NCI-H2196 treated with DMSO at 0.1 percent for 48 hours (cell line): ENCODE results near the gene ZC3HAV1.
A peak's percentile ranks its signal among the peaks of the same experiment; 100 is the strongest.
"Not testable (repeated sequence)": the region's sequence is repeated elsewhere in the genome, so short reads cannot be mapped to it uniquely, and the experiment has no call there.

Experiments
- DNase-seq: peaks from one replicate; lab custom pipeline; 2025; ENCODE audit not compliant: unreplicated experiment; lab: John Stamatoyannopoulos, UW

Gene ZC3HAV1

GRCh38 chr7:139109188-139109982, at the start of gene ZC3HAV1:
ZC3HAV1 (minus strand) TSS chr7:139109720; CDS start chr7:139109331, 389 bp downstream.
- DNase-seq = peak; percentile 75

GRCh38 chr7:139153832-139154231, 44.3 kb upstream of the ZC3HAV1 start:
- DNase-seq = no peak

DNA sequence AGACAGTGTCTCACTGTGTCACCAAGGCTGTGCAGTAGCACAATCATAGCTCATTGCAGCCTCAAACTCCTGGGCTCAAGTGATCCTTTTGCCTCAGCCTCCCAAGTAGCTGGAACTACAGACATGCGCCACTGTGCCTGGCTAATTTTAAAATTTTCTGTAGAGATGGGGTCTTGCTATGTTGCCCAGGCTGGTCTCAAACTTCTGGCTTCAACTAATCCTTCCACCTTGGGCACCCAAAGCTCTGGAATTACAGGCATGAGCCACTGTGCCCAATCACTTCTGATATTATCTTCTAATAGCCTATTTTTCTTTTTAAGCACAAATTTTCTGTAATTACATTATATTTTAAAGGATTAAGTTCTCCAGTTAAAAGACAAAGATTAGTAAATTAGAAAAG, 42.6 kb upstream of the ZC3HAV1 start:
- DNase-seq = no peak

DNA sequence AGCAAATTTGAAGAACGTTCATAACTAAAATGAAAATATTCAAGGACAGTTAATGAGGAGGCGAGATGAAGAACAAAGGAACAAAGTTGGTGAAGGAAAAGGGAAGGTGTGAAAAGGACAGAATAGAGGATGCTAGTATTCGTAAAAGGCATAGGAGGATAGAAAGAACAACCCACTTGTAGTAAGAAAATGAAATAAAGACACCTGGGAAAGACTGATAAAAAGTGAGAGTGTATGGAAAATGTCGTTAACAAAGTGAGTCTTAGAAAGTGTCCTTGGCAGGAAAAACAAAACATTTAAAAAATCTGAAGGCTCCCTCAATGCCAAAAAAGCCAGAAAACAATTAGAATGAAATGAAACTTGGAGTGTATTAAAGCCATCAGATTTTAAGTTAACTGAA, 29.6 kb upstream of the ZC3HAV1 start:
- DNase-seq = no peak

GRCh38 chr7:139133335-139134139, 24.0 kb upstream of the ZC3HAV1 start:
- peak; percentile 58 for DNase-seq

GRCh38 chr7:139132887-139133286, 23.4 kb upstream of the ZC3HAV1 start:
- DNase-seq = no peak

- DNase-seq = no peak
Measured at GRCh38 chr7:139131601-139132041, 22.1 kb upstream of the ZC3HAV1 start.

GRCh38 chr7:139129814-139130213, 20.3 kb upstream of the ZC3HAV1 start:
- not testable (repeated sequence) for DNase-seq

- DNase-seq = no peak
Measured at GRCh38 chr7:139127648-139128047, 18.1 kb upstream of the ZC3HAV1 start.

DNA sequence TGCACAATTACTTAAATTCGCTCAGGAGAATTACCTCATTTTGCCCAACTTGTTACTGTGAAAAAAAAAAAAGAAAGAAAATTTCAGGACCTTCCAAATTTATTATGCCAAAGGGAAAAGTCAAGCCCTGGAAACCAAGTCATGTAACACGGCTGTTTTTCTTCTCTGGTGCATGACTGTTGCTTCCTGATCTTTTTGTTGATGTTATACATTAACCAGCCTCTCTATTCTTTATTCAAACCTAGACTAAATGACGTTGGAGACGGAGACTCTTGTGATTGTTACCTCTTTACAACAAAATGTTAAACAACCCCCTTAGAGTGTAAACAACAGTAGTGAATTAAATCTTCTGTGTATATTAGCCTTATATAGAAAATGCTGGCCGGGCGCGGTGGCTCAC, 16.1 kb upstream of the ZC3HAV1 start:
- no peak for DNase-seq

GRCh38 chr7:139124995-139125394, 15.5 kb upstream of the ZC3HAV1 start:
- not testable (repeated sequence) for DNase-seq

- DNase-seq = no peak
Measured at GRCh38 chr7:139124084-139124914, 14.8 kb upstream of the ZC3HAV1 start.

GRCh38 chr7:139119486-139119849, 9.9 kb upstream of the ZC3HAV1 start:
- no peak for DNase-seq

DNA sequence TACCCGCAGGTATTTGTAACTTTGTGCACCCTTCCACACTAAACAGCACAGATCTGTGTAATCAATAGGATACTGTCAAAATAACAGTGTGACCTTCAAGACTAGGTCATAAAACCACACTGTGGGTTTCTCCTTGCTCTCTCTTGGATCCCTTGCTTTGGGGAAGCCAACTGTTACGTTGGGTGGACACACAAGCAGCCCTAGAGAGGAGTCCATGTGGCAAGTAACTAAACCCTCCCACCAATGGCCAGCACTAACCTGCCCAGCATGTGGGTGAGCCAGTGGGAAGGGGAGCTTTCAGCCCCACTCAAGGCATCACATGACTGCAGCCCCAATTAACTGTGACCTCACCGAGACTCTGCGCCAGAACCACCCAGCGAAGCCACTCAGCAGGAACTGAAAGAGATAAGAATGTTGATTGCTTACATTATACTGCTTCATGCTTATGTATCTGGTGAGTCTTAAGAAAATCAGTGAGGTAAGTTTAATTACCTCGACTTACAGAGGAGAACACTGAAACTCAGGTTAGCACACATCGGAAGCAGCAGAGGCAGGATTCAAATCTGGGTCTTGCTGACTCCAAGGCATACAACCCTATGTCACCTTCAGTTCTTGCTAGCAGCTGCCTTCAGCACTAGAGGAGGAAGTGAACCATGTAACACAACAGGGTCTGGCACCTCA, 9.4 kb upstream of the ZC3HAV1 start:
- DNase-seq = no peak

DNA sequence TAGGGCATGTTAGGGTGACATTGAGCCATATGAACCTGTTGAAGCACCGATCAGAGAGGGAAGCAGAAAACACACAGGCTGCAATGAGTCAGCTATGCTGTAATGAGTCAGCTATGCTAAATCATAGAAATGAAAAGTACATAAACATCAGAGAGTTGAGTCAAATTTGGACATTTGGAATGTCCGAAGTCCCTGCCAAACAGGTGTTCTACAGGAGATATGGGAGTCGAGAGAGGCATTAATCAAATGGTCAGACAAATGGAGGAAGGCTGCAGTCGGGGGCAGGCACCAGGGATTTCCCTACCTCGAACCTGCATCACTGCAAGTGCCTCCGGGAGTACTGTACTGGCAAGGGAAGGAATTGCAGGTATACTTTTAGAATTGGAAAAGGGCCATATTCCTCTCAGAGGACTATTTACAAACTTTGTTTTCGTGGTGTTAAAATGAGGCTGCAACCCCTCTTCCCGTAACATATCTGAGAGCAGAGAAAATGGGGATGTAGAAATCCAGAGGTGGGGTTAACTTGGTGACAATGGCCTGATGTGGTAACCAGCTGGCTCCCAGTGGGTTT, 8.8 kb upstream of the ZC3HAV1 start:
- no peak for DNase-seq

DNA sequence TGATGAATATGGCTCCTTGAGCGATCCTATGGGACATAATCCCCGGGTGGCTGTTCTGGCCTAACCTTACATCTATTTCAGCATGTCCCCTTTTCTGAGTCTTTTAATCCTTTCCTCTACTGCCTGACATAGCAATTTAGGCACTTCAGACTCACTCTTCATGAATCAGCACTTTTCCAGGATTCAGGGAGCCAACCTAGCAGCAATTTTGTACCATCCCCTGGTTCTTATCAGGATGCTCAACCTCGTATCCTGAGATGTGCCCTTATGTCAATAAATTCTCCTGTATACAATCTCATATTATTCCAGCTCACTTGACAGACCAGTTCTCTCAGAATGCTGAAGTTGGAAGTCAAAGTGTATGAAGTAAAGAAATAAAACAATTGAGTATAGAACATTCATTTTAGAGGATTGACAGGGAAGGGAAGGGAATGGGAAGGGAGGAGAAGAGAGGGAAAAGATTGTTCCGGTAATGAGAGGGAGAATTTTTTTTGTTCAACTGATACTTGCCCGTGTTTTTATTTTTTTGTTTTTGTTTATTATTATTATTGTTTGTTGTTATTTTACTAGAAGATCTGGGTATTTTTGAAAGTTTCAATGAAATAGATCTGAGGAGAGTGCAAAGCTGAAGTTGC, 8.2 kb upstream of the ZC3HAV1 start:
- DNase-seq = no peak

- DNase-seq = no peak
Measured at GRCh38 chr7:139116999-139117398, 7.5 kb upstream of the ZC3HAV1 start.

GRCh38 chr7:139115104-139115503, 5.6 kb upstream of the ZC3HAV1 start:
- DNase-seq = no peak

GRCh38 chr7:139114585-139114984, 5.1 kb upstream of the ZC3HAV1 start:
- DNase-seq = no peak

DNA sequence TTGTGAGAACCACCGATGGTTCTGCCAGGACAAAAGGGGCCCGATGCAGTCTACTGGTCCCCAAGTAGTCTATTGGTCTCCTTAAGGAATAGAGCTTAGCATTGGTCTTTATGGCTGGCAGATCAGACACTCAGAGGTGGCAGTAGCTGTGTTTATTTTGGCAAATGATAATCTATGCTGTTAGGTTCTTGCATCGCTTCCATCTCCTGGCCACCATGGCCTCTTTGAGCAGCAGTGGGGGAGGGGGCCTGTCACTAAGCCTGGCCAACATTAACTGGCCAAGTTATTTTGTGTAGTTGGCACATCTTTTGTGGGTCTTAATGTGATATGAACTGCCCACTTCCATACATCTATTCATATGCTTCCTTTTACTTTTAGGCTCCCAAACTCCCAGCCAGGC, 4.5 kb upstream of the ZC3HAV1 start:
- DNase-seq = no peak
